Measurements from ENCODE around the gene TMEM178A.

The TMEM178A gene

DNA sequence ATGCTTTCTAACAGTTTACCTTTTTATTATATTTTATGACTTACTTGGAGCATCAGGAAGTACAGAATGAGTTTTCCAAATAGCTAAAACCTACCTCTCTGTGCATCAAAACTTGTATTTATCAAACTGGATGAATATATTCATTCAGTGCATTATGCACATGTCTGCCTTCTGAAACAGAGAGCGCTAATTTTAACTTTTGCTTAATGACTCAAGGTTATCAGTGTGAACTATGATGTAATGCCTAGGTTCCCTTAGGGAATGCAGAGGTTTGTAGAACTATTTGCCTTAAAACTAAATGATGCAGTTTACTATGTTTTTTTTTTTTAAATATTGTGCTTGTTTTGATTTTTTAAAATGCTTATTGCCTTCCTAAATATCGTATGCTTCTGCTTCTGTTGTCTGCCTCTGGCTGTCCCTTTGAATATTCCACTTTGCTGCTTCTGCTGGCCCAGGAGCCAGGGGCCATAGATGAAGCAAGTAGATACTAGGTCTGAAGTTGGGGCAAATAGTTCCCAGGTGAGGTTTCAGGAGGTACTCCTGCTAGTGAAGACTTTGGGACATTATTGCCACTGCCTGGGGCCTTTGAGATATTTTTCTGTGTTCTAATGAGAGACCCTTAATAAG is 16.5 kb downstream of the TMEM178A start:
- DNase-seq: no peak

DNA sequence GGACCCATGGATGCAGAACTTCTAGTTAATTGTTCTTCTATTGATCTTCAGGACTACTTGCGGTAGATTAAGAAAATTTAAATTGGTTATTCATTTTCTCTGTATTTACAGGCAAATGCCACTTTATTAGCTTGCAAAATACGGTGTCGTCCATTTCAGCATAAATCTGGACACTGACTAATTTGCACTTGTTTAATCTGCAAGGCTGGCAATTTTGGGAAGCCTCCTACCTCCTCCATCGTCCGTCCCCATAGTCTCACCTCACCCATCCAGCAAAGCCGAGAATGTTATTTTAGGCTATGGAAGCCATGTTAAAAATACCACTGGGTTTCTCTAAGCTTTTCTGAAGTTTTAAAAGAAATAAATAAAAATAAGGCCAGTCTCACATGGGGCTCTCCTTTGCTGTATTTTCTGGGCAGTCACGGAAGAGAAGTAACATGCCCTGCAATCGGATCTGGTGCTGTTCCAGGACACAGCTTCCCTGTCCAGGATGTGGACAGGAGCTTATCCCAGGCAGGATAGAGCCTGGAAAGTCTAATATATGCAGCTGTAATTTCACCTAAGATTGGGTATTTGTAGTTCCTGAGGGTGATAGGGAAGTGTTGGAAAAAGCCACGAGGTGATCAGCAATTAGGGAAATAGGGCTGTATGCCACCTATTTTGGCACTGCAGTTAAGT is 17.4 kb downstream of the TMEM178A start:
- no peak for DNase-seq

- no peak for DNase-seq
Observed at GRCh38 chr2:39684464-39684863, 18.7 kb downstream of the TMEM178A start.

DNA sequence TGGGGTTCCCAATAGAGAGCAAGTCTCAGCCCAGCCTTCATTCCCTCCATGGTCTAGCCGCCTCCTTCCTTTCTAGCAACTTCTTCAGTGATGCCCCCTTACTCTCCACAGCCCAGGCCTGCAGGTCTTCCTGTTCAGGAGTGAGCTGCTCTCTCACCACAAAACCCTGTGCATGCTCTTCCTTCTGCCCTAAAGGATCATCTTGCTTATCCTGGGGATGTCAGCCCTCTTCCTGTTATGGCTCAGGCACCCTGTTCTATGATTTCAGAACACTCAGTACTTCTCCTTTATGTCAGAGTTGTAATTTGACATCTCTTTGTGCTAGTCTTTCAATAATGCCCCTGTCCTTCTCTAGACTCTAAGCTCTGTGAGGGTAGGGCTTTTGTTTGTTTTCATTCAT is 19.4 kb downstream of the TMEM178A start:
- no peak for DNase-seq

GRCh38 chr2:39686456-39686855 is 20.7 kb downstream of the TMEM178A start:
- no peak for DNase-seq

- no peak for DNase-seq
Observed at GRCh38 chr2:39688181-39688580, 22.5 kb downstream of the TMEM178A start.

GRCh38 chr2:39689272-39689841 is 23.6 kb downstream of the TMEM178A start:
- DNase-seq: no peak

- DNase-seq: no peak
Observed at GRCh38 chr2:39689876-39690275, 24.2 kb downstream of the TMEM178A start.

- no peak for DNase-seq
Observed at GRCh38 chr2:39693245-39693644, 27.5 kb downstream of the TMEM178A start.

- DNase-seq: no peak
Observed at GRCh38 chr2:39696101-39696553, 30.4 kb downstream of the TMEM178A start.

DNA sequence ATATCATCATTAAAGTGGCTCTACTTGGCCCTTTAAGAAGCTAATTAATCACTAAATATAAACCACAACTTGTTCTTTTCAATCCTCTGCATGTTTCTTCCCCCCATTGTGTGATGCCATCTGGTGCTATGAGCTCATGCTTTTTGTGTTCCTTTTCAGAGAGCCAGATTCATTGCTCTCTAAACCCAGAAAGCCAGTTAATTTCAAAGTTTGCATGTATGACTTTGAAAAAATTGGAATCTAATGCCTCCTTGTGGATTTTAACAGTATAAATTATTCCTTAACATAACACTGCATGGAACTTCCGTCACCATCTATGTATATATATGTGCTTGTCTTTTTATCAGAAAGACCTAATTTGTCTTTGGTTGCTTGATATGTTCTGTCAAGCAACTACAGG is 31.1 kb downstream of the TMEM178A start:
- DNase-seq: no peak

DNA sequence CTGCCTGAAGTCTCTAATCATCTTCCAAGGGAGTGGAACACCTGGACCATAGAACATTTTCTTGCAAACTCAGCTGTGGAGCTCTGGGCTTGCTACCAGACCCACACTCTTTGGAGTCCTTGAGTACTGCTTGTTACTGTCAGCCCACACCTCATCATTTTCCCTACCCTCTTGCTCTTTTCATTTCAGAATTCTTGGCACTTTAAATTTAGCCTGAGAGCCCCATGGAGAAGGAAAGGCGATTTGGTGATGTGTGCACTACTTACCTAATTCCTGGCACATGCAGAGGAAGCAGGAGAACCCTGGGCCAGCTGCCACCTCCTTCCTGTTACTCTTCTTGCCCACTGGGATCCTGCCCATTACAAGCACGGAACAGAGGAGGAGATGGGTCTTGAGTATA is 31.7 kb downstream of the TMEM178A start:
- no peak for DNase-seq

DNA sequence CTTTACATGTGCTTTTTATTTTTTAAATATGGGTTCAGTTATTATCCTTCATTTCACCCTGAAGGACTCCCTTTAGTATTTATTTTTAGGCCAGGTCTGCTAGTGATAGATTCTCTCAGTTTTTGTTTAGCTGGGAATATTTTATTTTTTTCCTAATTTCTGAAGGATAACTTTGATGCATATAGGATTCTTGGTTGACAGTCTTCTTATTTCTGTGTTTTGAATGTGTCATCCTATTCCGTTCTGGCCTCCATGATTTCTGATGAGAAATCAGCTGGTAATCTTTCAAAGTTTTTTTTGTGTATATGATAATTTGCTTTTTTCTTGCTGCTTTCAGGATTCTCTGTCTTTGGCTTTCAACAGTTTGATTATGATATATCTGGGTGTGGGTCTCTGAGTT is 35.4 kb downstream of the TMEM178A start:
- no peak for DNase-seq

- no peak for DNase-seq
Observed at GRCh38 chr2:39703181-39703872, 37.6 kb downstream of the TMEM178A start.

- no peak for DNase-seq
Observed at GRCh38 chr2:39704540-39704939, 38.8 kb downstream of the TMEM178A start.

- DNase-seq: no peak
Observed at GRCh38 chr2:39705638-39706037, 39.9 kb downstream of the TMEM178A start.

DNA sequence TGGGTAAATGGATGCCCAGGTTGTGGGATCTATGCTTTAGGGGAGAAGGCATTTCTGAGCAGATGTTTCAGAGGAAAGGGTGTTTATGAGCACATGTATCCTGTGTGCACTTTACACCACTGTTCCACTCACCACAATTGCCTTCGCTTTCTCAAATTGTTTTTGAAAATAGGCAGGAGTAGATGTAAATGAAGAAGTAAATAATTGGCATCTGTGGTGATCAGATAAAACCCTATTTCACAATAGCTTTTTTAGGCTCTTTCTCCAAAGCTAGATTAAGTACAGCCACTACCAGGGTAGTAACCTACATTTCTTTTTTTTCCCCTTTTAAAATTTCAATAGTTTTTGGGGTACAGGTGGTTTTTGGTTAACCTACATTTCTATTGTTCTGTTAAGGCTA is 40.6 kb downstream of the TMEM178A start:
- DNase-seq: no peak

DNA sequence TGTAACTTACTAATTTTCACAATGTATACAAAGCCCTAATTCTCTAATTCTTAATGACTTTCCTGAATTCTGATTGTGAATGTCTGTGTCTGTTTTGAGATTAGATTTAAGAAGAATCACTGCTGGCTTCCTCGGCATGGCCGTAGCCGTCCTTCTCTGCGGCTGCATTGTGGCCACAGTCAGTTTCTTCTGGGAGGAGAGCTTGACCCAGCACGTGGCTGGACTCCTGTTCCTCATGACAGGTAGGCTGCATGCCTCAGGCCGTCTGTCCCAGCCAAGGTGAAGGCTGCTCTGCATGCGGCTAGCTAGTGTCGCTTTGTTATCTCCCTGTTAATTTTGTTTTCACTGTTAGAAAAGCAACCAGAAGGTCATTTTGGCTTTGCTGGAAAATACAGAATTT is 41.2 kb downstream of the TMEM178A start:
- DNase-seq: no peak

DNA sequence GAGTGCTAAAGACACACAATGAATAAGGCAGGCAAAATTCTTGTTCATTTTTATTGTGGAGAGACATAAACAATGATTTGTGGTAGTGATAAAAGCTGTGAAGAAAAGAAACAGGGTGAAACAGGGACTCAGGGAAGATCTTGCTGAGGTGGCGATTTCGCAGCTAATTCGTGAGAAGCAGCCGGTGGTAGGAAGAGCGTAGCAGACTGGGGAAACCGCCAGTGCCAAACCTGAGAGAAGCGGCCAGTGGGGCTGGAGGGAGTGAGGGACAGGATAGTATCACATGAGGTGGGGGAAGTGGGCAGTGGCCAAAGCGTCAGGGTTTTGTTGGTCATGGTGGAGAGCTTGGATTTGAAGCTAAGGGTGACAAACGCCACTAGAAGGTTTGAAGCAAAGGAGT is 42.3 kb downstream of the TMEM178A start:
- no peak for DNase-seq

GRCh38 chr2:39710807-39711206 is 45.1 kb downstream of the TMEM178A start:
- no peak for DNase-seq

- no peak for DNase-seq
Observed at GRCh38 chr2:39712953-39713352, 47.2 kb downstream of the TMEM178A start.

- DNase-seq: no peak
Observed at GRCh38 chr2:39715095-39715494, 49.4 kb downstream of the TMEM178A start.

DNA sequence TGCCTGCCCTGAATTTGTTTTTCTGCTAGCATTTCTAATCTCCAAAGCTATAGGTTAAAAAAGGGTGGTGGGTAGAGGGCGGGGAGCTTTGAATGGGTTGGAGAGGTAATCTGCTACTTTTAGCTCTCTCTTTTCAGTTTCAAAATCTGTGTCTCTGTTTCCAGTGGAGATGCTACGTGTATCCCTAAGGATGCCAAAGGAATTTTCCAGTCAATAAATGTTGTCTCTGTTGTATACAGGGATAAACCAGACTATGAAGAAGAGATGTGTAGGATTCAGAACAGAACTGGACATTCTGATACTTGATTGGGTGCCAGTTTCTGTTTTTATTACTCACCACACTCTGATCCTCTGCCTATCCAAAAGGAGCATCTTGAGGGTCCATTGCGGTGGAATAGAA is 50.1 kb downstream of the TMEM178A start:
- no peak for DNase-seq

- DNase-seq: no peak
Observed at GRCh38 chr2:39717067-39717466, 51.4 kb downstream of the TMEM178A start.
